ENCODE results near the gene HDLBP. TPM values are rescaled to one million over a fixed set of nuclear protein-coding genes. Genes with fewer than 3 reads are reported as not detected.

HDLBP gene
- total and polyA plus RNA-seq, 2 experiments from 2014 or later: 230 to 306 TPM

DNA sequence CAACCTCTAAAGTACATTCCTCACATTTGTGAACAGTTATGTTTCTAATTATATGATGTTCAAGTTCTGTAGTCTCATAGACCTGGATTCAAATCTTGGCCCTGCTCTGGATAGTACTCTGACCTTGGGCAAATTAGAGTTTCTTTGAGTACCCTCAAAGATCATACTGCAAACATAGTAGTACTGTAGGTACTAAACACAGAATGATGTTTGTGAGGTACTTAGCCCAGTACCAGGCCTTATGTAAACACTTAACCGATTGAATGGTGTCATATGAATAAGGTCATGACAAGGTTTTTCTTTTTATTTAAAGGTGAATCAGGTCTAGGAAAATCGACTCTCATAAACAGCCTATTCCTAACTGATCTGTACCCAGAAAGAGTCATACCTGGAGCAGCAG lies 19.3 kb upstream of the HDLBP start (continued):
- TF ChIP-seq, protein P1, sequence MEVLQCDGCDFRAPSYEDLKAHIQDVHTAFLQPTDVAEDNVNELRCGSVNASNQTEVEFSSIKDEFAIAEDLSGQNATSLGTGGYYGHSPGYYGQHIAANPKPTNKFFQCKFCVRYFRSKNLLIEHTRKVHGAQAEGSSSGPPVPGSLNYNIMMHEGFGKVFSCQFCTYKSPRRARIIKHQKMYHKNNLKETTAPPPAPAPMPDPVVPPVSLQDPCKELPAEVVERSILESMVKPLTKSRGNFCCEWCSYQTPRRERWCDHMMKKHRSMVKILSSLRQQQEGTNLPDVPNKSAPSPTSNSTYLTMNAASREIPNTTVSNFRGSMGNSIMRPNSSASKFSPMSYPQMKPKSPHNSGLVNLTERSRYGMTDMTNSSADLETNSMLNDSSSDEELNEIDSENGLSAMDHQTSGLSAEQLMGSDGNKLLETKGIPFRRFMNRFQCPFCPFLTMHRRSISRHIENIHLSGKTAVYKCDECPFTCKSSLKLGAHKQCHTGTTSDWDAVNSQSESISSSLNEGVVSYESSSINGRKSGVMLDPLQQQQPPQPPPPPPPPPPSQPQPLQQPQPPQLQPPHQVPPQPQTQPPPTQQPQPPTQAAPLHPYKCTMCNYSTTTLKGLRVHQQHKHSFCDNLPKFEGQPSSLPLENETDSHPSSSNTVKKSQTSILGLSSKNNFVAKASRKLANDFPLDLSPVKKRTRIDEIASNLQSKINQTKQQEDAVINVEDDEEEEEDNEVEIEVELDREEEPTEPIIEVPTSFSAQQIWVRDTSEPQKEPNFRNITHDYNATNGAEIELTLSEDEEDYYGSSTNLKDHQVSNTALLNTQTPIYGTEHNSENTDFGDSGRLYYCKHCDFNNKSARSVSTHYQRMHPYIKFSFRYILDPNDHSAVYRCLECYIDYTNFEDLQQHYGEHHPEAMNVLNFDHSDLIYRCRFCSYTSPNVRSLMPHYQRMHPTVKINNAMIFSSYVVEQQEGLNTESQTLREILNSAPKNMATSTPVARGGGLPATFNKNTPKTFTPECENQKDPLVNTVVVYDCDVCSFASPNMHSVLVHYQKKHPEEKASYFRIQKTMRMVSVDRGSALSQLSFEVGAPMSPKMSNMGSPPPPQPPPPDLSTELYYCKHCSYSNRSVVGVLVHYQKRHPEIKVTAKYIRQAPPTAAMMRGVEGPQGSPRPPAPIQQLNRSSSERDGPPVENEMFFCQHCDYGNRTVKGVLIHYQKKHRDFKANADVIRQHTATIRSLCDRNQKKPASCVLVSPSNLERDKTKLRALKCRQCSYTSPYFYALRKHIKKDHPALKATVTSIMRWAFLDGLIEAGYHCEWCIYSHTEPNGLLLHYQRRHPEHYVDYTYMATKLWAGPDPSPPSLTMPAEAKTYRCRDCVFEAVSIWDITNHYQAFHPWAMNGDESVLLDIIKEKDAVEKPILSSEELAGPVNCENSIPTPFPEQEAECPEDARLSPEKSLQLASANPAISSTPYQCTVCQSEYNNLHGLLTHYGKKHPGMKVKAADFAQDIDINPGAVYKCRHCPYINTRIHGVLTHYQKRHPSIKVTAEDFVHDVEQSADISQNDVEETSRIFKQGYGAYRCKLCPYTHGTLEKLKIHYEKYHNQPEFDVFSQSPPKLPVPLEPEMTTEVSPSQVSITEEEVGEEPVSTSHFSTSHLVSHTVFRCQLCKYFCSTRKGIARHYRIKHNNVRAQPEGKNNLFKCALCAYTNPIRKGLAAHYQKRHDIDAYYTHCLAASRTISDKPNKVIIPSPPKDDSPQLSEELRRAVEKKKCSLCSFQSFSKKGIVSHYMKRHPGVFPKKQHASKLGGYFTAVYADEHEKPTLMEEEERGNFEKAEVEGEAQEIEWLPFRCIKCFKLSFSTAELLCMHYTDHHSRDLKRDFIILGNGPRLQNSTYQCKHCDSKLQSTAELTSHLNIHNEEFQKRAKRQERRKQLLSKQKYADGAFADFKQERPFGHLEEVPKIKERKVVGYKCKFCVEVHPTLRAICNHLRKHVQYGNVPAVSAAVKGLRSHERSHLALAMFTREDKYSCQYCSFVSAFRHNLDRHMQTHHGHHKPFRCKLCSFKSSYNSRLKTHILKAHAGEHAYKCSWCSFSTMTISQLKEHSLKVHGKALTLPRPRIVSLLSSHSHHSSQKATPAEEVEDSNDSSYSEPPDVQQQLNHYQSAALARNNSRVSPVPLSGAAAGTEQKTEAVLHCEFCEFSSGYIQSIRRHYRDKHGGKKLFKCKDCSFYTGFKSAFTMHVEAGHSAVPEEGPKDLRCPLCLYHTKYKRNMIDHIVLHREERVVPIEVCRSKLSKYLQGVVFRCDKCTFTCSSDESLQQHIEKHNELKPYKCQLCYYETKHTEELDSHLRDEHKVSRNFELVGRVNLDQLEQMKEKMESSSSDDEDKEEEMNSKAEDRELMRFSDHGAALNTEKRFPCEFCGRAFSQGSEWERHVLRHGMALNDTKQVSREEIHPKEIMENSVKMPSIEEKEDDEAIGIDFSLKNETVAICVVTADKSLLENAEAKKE (CRISPR knock-in tag; IDR thresholded peaks at IDR 0.05): no peak
- TF ChIP-seq CREB1 (CRISPR knock-in tag; IDR thresholded peaks at IDR 0.05; ENCODE audit: low read depth) (no peak), STAT1 (IDR thresholded peaks at IDR 0.05; ENCODE audit: unreplicated experiment) (no peak)

DNA sequence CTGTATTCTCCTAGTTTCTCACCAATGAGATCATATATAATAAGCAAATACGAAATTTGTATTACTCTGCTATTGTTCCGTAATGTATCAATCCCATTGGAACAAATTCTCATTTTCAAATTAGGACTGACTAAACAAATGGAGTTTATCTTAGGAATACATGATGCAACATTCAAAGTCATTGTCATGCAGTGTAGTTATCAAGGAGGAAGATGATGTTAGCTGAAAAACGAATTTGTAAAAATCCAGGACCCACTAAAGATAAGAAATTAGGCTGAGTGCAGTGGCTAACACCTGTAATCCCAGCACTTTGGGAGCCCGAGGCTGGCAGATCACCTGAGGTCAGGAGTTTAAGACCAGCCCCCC lies 15.1 kb upstream of the HDLBP start:
- Histone ChIP-seq H3K36me3 (ENCODE audit: insufficient read depth) (peaks cover 15% of the 10 kb centered on the region; the same call in 1 of the 2 replicates), H3K27ac (ENCODE audit: low read depth) (no peak overlapping the region), H3K4me3 (no peak overlapping the region), H3K4me2 (no peak overlapping the region), H3K27me3 (ENCODE audit: insufficient read depth) (no peaks in the 10 kb centered on the region), H3K9me2 (ENCODE audit: insufficient read depth) (no peaks in the 10 kb centered on the region), H3K4me1 (ENCODE audit: insufficient read depth) (no peaks in the 10 kb centered on the region), H2AFZ (no peak overlapping the region), H3K79me2 (replicated peaks; ENCODE audit: insufficient read depth) (peaks cover 81% of the 10 kb centered on the region), H3F3A (replicated peaks; ENCODE audit: low read depth) (0 out of 2 replicates have a peak, but pooled peaks cover 5% of the 10 kb centered on the region), H4K20me1 (replicated peaks; ENCODE audit: insufficient read depth) (peaks cover 37% of the 10 kb centered on the region)
- Mint-ChIP-seq H3K9me3 (no peaks in the 10 kb centered on the region), H3K4me3 (no peak overlapping the region), H3K27me3 (ENCODE audit: insufficient read depth, low read depth, poor library complexity) (peaks cover 2% of the 10 kb centered on the region), H3K4me1 (peaks cover 7% of the 10 kb centered on the region; the same call in 2 of the 3 replicates), H3K36me3 (ENCODE audit: low read depth) (peaks cover 71% of the 10 kb centered on the region), H3K27ac (peak overlapping the region; percentile 86)
- ATAC-seq (no peak), DNase-seq (ENCODE audit: low spot score) (no peak)
- no peak for TF ChIP-seq CREB1 (CRISPR knock-in tag; IDR thresholded peaks at IDR 0.05; ENCODE audit: low read depth)
- TF ChIP-seq JUNB (IDR thresholded peaks at IDR 0.05; ENCODE audit: unreplicated experiment): no peak
- no peak for TF ChIP-seq POLR2AphosphoS5 (IDR thresholded peaks at IDR 0.05; ENCODE audit: low read depth)
- TF ChIP-seq, protein P1 (CRISPR knock-in tag; IDR thresholded peaks at IDR 0.05): no peak
- no peak for TF ChIP-seq NANOG (IDR thresholded peaks at IDR 0.05; ENCODE audit: borderline replicate concordance)
